ENCODE measurements around the gene KRTAP7-1.

Gene KRTAP7-1

GRCh38 chr21:30829659-30830058 is at the start of gene KRTAP7-1:
Gene KRTAP7-1, minus strand, starts transcription at chr21:30829759. Its CDS starts 61 bp downstream, at chr21:30829698.
- DNase-seq: no peak

GRCh38 chr21:30874526-30874925 is 45.0 kb upstream of the KRTAP7-1 start:
- DNase-seq: no peak

- DNase-seq: no peak
Measured at GRCh38 chr21:30847627-30848500, 18.3 kb upstream of the KRTAP7-1 start.

- no peak for DNase-seq
Measured at GRCh38 chr21:30842990-30843389, 13.4 kb upstream of the KRTAP7-1 start.

GRCh38 chr21:30839304-30839703 is 9.7 kb upstream of the KRTAP7-1 start:
- DNase-seq: no peak

GRCh38 chr21:30838536-30838935 is 9.0 kb upstream of the KRTAP7-1 start:
- DNase-seq: no peak

GRCh38 chr21:30831194-30831765 is 1.7 kb upstream of the KRTAP7-1 start:
- no peak for DNase-seq

GRCh38 chr21:30818837-30819610 is 10.5 kb downstream of the KRTAP7-1 start:
- DNase-seq: no peak

- DNase-seq: no peak
Measured at GRCh38 chr21:30813174-30813573, 16.4 kb downstream of the KRTAP7-1 start, which contains the start of gene KRTAP8-1. Gene KRTAP8-1, minus strand, starts transcription at chr21:30813274. Its CDS starts 54 bp downstream, at chr21:30813220.

GRCh38 chr21:30800605-30801004 is 29.0 kb downstream of the KRTAP7-1 start:
- DNase-seq: no peak

- no peak for DNase-seq
Measured at GRCh38 chr21:30793581-30794314, 35.8 kb downstream of the KRTAP7-1 start.

- no peak for DNase-seq
Measured at GRCh38 chr21:30779249-30779648, 50.3 kb downstream of the KRTAP7-1 start.
